ENCODE results near the gene LRP1B.

- TF ChIP-seq IRF2 (CRISPR knock-in tag; IDR thresholded peaks at IDR 0.05; ENCODE audit: borderline replicate concordance, low read depth) (no peak), SP1 (CRISPR knock-in tag; conservative IDR thresholded peaks at IDR 0.05) (no peak), ATF1 (CRISPR knock-in tag; IDR thresholded peaks at IDR 0.05) (no peak)
- TF ChIP-seq, protein P1, sequence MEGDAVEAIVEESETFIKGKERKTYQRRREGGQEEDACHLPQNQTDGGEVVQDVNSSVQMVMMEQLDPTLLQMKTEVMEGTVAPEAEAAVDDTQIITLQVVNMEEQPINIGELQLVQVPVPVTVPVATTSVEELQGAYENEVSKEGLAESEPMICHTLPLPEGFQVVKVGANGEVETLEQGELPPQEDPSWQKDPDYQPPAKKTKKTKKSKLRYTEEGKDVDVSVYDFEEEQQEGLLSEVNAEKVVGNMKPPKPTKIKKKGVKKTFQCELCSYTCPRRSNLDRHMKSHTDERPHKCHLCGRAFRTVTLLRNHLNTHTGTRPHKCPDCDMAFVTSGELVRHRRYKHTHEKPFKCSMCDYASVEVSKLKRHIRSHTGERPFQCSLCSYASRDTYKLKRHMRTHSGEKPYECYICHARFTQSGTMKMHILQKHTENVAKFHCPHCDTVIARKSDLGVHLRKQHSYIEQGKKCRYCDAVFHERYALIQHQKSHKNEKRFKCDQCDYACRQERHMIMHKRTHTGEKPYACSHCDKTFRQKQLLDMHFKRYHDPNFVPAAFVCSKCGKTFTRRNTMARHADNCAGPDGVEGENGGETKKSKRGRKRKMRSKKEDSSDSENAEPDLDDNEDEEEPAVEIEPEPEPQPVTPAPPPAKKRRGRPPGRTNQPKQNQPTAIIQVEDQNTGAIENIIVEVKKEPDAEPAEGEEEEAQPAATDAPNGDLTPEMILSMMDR (IDR thresholded peaks at IDR 0.05): no peak
These were observed 1055.1 kb downstream of the LRP1B start for GRCh38 chr2:141075753-141076152.

All from WTC11 (cell line).